Central memory CD4-positive, alpha-beta T cell (primary cell): Measurements from ENCODE around the gene USP36.
"Not testable (repeated sequence)": the region's sequence is repeated elsewhere in the genome, so short reads cannot be mapped to it uniquely, and the experiment has no call there.

Source experiments
- DNase-seq: peaks from one replicate; pipeline ENCODE4 v3.0.0; 2022
- total RNA-seq, 3 experiments: gene quantifications; one replicate each; lab custom pipeline; 2026; lab: John Stamatoyannopoulos, UW

USP36 gene
- total RNA-seq: 79.6 to 299 (median 105) reads per million in 3 experiments

DNA sequence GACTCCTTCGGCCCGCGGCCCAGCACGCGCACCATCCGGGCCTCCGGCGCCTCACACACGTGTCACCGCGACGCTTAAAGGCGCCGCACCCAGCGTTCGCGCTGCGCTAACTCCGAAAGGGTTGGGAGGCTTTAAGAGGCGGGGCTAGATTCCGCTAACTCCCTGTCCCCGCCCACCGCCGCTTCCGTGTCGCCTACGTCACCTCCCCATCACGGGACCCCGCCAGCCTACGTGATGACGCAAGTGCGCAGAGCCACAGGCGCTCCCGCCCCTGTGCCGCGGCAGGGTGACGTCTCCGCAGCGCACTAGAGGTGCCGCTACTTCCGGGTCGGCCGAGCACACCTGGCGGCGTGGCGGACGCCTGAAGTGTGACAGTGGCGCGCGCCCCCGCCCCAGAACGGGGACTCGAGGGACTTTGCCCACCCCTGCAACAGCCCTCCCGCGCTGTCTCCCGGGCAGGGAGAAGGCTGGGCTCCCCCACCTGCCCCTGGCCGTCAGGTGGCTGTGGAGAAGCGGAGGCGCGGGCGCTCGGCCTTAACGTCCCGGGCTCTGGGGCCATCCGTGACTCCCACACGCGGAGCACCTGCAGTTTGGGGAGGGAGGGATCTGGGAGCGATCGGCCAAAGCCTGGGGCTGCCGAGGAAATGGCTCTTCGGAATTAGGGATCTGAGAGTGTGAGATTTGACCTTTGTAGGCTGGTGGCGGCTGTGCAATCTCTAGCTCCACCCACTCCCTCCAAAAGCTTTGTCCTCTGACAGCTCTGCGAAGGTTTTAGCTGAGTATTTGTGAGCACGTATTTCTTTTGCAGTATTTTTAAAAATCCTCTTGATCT, at the start of gene USP36:
TSS of gene USP36 (minus strand) at position 35 of the 832 bp plus-strand sequence. CDS start 4,451 bp downstream, outside the sequence.
- DNase-seq: peak; percentile 99

DNA sequence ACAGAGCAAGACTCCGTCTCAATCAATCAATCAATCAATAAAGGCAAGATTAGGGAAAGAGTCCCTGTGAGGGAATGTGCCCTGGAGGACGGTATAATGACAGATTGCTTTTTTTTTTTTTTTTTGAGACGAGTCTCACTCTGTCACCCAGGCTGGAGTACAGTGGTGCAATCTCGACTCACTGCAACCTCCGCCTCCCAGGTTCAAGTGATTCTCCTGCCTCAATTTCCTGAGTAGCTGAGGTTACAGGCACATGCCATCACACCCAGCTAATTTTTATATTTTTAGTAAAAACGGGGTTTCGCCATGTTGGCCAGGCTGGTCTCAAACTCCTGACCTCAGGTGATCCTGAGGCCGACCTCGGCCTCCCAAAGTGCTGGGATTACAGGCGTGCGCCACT, 49.5 kb upstream of the USP36 start:
- DNase-seq: not testable (repeated sequence)

DNA sequence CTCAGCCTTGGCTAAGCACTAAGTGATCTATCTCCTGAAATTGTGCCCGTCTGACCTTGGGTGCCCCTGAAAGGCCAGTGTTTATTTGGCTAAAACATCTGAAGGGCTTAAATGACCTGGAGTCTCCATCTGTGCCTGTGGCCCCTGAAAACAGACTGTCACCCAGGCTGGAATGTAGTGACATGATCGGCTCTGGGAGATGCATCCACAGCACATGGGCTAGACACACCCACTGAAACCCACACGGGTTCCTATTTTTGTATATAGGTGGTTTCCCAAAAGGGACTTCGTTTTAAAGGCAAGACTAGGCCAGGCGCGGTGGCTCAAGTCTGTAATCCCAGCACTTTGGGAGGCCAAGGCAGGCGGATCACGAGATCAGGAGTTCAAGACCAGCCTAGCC, 48.9 kb upstream of the USP36 start:
- DNase-seq: no peak

DNA sequence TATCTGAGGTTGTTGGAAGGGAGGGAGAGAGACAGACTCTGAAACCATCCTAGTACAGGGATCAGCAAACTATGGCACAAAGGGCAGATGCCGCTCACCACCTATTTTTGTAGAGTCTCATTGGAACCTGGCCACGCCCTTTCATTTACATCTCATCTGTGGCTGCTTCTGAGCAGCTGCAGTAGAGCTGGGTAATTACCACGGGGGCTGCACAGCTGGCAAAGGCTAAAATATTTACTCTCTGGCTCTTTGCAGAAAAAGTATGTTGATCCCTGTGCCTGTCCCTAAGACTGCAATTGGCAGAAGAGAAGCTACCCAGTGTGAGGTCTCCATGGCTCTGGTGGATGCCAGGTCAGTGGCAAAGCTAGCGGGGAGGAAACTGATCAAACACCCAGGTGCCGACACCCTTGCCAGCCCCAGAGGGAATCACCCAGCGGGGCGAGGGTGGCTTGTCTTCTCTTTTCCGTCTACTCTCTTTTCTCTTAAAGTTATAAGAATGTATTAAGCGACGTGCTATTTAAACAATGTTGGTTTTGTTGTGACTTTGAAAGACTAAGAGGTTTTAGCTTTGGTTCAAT, 48.4 kb upstream of the USP36 start:
- no peak for DNase-seq

DNA sequence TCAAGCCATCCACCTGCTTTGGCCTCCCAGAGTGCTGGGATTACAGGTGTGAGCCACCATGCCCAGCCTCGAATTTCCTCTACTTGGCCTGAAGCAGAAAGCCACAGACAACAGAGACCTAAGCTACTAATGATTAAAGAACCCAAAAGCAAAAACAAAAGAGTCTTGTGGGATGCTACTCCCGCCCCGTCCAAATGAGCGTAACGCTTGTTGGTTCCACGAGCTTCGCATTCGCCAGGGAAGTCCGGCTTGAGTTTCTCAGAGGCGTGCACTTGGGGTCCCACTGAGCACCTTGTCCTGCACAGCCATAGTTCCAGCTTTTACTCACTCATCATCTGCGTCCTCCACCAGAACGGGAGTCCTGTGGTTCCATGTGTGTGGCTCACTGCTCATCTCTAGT, 46.3 kb upstream of the USP36 start:
- DNase-seq: no peak

DNA sequence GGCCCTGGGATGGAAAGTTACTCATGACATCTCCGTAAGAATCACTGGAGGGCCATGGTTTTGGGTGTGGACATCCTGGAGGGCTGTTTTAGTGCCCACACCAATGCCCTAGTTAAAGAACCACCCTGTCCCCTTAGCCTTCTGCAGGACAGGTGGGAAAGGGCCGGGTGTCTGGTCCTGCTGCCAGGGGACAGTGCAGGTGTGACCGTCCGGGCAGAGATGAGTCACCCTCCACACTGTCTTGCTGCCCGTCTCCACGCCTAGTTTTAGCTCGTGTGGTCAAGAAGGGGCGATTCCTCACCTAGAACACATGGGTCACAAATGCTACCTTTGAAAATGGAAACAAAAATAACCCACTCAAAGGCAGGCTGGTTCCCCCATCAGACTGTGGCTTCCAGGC, 45.3 kb upstream of the USP36 start:
- DNase-seq: no peak

DNA sequence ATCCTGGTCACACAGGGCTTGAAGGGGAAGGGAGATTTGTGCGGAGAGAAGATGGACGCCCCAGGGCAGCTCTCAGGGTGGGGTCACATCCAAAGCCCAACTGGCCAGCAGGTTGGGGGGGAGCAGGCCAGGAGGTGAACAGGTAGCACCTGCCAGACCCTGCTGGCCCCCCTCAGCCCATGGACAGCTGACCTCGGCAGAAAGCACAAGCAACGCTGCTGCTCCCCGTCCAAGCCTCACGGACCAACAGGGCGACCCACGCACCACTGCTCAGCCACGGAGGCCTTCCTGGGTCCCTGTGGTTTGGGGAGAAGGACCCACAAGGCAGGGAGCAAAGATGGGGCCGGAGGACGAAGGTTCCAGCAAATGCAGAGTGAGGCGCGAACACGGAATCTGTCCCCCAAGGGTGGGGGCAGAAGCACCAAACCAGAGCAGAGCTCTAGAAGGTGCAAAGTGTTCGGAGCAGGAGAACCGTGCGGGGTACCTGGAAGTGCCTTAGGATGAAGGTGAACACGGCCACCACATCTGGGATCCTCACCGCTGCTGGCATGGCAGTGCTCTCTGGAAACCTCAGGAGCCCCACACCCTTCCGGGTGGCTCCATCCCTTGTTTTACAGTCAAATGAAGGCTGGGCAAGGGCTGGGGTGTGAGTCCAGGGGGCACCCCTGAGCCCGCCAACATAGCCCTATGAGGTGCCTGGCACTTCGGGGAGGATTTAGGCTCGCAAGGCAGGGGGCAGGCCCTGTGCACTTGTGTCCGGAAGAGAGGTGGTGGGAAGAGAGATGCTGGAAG, 44.5 kb upstream of the USP36 start:
- DNase-seq: no peak

DNA sequence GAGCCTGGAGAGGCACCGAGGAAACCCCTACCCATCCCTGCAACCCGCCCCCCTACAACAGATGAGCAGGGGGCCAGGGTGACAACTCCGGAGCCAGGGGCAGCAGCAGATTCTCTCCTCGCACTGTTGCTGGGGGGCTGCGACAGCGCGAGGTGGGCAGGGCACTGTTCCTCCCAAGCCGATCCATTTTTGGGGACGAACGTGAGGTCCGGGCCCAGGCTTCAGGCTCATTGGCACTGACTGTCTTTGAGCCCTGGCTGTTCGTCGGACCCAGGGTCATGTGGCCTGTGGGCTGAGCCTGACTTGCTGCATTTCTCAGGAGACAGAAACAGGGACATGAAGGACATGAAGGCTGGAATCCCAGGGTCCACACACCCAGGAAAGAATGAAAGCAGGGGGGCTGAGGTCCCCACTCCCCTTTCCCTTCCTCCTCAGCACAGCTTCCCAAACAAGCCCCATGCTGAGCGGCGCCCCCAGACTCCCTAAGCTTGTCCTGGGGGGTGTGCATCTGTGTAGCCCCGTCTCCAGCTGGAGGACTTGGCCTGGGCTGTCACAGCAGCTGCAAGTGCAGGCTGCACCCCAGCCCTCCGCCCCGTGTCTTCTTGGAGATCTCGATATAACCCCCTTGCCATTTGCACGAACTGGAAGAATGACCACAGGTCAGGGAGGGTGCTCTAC, 43.7 kb upstream of the USP36 start:
- DNase-seq: no peak

DNA sequence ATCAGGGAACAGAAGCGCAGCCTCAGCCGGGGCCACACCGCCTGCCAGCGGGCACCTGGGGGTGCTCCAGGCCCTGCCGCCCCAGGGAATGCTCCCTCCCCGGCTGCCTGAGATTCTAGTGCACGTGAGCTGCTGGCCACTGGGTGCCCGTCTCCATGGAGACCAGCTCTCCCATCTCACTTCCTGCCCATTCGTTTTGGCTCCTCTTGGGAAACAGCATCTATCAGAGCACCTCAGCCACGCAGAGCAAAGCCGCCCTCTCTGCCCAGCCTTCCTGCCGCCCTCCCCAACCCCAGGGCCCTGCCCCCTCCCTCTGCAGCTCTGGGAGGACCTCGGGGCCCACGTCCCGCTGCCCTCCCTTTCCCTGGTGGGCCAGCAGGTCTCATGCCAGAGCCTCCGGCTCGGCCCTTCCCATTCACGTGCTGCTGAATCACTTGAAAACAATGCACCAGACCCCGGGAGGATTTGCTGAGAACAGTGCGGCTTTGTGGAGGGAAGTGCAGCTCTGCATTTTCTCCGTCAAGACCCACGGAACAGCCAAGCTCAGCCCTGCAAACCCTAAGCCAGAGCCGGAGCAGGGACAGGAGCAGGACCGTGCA, 43.0 kb upstream of the USP36 start:
- DNase-seq: no peak

DNA sequence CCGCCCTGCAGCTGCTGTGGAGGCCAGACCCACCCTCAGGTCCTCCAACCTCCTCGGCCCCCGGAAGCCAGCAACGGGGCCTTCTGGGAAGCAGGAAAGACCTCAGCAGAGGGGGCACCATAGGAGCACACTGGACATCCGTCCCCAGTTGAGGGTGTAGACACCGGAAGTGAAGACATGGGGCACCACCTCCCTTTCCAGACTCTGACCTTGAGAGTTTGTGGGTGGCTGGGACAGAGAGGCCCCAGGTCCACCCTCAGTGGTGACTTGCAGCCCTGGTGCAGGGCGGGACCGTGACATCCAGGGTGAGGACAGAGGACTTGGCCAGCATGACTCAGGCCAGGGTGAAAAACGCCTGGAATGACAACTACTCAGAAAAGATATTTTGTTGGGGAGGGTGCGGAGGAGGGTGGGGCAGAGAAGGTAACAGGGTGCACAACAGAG, 42.5 kb upstream of the USP36 start:
- no peak for DNase-seq

DNA sequence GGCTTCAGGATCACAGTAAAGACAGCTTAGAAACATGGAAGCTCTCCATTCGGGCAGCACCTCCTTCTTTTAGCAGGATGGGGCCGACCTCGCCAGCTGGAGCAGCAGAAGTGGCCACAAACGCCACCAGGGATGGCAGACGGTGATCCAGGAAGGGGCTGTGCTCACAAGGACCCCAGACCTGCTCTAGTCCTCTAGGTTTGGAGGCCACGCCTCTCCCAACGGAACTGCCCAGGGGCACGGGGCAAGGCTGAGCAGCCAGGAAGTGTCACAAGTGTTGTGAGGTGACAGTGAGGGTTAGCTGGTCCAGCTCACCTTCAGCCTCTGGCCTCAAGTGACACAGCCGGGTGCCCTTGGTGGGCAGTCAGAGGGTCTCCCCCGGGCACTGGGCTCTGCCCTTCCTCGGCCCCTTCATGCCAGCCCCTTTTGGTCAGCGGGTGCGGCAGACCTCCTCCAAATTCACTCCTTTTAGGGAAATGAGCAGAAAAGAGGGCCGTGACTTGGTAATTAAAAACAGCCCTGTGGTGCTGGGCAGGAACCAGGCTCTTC, 42.0 kb upstream of the USP36 start:
- no peak for DNase-seq

DNA sequence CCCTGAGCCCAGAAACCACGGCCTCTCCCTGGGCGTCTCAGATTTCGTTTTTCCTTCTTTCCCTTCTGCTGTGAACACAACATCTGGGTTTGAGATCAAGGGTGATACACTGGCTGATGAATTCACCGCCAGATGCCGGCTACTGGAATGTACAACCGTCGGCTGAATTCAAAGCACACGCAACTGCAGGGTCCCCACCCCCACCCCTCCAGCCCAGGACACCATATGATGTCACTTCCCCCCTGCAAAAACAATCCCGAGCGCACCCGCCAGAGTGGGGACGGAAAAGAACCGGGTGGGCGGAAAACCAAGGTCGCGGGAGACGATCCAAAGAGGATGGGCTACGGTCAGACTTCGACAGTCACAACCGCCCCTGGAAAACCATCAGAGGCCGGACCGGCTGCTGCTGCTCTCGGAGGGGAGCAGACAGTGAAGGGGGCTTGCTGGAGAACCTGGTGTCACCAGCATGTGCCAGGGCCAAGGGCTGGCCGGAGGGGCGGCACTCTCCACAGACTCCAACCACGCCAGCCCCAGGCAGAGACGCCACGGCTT, 39.1 kb upstream of the USP36 start:
- peak; percentile 9 for DNase-seq

DNA sequence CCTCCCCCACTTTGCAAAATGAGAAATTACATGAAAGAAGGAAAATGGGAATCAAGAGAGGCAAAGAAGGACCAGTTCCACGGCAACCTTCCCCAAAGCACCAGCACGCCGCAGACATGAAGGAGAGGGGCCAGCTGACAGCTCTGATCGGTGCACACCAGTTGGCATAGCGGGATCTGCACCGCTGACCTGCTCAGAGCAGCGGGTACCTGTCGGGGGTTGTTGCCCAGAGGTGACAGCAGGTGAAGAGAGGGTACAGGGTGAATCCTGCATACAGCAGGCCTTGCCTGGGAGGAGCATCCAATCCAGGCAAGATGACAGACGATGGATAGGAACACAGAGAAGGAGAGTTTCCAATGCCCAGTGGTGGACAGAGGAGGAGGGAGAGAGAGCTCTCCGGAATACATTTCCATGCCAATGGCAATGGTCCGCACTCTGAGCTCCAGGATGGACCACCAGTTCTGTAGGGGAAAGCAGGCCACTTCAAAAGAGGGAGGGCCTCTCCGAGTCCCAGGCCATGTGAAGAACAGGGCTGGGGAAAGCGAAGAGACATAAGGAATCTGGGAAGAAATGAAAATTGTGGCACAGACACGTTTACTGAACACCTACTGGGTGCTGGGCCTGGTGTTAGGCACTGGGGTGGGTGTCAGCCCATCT, 38.4 kb upstream of the USP36 start:
- no peak for DNase-seq

DNA sequence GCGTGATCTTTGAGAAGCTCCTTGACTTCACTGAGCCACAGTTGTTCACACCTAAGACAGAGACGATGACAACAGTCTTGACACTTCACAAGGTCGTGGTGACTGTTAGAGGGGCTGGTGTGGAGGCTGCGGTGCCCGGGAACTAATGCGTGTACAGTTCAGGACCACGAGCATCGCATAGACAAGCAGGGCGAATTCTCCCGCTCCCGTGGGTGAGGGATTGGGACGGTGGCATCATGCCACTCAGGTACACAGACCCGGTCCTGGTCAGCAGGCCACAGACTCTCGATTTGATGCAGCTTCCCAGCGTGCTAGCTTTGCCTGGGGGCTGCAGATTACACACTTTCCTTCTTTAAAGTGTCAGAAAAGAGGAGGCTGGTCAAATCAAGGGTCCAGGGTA, 37.6 kb upstream of the USP36 start:
- DNase-seq: no peak

DNA sequence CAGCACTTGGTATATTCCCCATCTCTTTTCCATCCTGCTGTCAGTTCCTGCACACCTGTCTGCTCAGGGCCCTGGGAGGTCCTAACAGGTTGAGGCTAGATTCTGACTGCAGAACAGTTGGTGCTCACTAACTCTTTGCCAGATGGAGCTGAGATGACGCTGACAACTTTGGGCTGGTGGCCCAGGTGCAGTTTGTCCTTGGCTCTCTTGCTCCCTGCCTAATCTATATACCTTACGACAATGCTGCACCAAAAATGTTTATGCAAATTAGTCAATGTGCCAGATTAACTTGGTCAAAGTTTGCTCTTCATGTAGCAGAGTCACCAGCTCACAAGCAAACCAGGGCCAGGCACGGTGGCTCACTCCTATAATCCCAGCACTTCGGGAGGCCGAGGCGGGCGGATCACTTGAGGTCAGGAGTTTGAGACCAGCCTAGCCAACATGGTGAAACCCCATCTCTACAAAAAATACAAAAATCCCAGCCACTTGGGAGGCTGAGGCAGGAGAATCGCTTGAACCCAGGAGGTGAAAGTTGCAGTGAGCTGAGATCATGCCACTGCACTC, 36.4 kb upstream of the USP36 start:
- DNase-seq: not testable (repeated sequence)

DNA sequence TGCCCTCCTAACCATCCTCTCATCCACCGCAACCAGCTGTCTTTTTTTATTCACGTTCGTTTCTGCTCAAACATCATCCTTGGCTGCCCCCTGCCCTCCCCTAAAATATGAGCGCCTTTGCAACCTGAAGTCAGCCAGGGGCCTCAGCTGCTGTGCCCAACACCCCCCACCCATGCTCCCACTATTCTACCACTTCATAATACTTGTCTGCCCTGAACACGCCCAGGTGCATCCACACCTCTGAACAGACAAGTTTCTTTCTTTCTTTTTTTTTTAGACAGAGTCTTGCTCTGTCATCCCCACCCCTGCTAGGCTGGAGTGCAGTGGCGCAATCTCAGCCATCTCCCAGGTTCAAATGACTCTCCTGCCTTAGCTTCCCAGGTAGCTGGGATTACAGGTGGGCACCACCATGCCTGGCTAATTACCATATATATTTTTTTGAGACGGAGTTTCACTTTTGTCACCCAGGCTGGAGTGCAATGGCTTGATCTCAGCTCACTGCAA, 35.5 kb upstream of the USP36 start:
- DNase-seq: no peak

DNA sequence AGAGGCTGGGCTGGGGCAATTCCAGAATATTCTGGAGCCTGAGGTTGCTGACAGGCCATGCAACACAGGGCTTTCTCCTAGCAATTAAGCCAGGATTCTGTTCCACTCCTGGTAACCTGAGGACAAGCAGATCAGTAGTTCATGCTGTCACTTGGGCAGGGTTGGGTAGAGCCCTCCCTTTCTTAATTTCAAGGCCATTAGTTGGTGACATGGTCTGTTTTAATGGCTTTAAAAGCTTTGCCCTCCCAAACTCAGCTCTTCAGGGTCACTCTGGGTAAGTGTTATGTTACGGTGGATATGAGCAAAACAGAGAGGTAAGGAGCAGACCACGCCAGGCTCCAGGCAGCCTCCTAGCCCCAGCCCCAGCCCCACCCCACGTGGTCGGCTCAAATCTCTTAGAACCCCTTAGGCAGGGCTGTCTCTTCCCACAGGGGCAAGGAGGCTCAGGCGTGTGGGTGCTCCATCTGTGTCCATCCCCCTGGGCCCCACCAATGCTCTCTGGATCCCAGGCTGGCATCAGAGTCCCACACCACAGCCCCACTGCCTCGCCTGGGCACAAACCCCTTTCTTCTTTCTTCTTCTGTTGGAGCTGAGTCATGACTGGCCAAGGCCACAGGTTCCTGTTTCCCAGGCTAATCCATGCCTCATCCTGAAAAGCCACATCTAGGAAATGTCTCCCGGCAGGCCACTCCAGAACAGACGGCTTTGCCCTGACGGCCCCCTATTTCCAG, 34.9 kb upstream of the USP36 start:
- no peak for DNase-seq

DNA sequence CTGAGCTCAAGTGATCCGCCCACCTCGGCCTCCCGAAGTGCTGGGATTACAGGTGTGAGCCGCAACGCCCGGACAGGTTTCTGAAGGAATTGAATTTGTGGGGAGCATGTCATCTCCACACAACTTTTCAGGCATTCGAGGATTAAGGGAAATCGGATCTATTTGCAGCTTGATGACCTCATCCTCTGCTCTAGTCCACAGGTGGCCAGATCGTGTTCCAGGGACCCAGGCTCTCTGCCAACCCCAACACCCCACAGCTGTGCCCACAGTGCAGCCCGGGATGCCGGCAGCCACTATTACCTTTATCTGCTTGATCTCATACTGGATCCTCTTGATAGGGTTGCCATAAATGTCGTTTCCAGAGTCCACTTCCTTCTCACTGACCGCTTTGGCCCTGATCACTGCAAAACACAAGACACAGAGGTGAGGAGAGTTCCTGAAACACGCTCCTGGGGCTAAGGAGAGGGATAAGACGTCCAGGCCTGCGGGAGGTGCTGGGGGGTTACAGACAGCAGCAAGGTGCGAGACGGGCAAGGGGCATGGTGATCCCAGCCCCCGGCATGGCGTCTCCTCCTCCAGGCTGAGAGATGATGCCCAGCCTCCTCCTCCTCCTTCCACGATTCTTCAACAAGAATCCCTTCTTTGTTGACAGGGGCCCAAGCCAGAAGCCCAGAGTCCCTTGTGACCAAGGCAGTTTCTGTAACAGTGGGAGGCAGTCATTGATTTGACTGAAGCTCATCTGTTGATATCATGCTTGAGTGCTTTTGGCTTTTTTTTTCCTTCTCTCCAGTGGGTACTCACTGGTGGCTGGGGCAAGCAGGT, 33.1 kb upstream of the USP36 start:
- no peak for DNase-seq

DNA sequence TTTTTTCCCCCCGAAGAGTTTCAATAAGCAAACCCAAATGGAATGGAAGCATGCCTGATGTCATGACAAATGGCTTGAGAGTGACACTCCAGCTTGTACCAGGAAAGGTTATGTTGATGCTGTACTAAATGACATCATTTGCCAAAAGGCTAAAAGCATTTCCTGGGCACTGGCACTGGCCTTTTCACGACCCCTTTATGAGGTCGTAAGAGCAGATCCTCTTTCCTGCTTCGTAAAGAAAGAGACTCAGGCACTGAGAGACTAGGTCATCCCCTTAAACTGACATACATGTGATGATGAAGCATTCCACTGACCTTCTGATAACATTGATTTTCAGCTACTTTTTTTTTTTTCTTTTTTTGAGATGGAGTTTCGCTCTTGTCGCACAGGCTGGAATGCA, 31.9 kb upstream of the USP36 start:
- no peak for DNase-seq
